Measurements from ENCODE around the gene DOCK8.

DOCK8 gene

DNA sequence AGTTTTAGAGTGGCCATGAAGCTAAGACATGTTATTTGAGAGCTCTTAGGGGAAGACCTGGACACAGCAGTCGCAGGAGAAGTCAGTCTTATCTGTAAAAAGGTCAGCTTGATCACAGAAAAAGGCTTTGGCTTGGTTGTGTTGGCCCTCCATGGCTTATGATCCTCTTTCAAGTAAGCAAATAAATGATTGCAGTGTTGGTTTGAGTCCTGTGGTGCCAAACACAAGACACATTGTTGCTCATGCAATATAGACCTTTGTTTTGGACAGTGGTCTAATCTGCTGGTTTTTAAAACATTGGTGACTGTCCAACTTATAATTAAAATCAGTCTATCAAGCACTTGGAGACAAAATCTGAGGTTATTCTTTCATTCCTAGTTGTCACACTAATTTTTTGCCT lies 54.0 kb downstream of the DOCK8 start:
- peak; percentile 1 for DNase-seq (ENCODE audit: low spot score)

DNA sequence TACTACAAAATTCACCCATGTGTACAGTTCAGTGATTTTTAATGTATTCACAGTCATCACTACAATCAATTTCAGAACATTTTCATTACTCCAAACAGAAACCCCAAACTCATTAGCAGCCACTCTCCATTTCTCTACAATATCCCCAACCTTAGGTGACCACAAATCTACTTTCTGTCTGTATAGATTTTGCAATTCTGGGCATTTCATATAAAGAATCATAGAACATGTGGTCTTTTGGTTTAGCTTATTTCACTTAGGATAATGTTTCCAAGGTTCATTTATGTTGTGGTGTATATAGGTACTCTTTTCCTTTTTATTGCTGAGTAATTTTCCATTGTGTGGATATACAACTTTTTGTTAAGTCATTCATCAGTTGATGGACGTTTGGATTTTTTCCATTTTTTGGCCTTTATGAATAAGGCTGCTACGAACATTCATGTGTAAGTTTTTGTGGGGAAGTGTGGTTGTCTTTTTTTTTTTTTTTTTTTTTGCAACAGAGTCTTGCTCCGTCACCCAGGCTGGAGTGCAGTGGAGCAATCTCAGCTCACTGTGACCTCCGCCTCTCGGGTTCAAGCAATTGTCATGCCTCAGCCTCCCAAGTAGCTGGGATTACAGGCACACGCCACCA lies 54.5 kb downstream of the DOCK8 start:
- DNase-seq (ENCODE audit: low spot score), result no peak

DNA sequence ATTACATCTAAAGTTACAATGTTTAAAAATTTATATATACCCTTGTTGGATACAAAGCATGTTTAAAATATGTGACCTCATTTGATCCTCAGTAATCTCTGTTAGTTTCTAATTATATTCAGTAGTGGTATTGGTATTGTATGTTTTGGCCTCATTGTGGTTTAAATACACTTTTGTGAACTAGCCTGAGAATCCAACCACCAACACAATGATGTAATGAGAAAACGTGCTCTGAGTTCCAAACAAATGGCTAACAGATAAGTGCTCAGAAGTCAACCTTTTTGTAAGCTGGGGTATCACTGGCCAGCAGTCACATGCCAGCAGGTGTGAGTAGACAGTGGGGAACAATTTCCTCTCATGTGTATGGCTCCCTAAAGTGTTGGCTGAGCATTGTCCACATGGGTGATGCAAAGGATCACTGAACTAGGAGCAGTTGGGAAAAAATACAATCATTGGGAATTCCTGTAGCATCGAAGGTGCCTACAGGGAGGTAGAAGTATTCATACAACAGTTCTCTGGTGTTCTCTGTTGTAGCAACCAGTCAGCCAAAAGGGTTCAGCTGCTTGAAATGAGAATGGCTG lies 56.1 kb downstream of the DOCK8 start:
- DNase-seq (ENCODE audit: low spot score), result no peak

DNA sequence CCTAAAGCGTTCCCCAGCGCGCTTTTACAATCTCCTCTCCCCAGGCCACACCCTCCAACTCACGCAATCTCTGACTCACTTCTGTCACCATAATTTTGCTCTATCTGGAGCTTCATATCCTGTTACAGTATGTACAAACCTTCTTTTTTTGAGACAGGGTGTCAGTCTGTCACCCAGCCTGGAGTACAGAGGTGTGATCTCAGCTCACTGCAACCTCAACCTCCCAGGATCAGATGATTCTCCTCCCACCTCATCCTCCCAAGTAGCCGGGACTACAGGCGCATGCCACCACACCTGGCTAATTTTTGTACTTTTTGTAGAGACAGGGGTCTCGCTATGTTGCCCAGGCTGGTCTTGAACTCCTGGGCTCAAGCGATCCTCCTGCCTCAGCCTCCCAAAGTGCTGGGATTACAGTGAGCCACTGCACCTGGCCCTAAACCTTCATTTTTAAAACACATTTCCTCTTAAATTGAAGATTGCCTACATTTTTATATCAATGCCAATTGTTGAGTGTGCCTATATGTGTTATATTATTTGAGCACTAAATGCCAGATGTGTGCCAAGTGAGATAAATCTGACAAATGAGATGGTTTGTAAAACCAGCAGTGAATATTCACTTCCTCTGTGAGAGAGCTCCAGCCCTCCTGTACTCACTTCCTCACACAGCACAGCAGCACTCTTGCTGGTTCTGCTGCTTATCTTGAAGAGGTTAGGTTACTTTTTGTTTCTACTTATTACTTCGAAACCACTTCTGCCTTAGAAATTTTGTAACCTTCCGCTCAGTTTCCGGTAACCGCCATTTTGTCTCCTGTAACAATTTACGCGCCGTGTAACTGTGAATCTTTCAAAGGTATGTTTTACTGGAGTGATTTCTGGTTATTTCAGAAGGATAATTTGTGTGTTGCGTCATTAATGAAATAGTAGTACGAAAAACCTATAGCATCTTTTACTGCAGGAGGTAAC lies 57.9 kb downstream of the DOCK8 start:
- DNase-seq (ENCODE audit: low spot score), result no peak

DNA sequence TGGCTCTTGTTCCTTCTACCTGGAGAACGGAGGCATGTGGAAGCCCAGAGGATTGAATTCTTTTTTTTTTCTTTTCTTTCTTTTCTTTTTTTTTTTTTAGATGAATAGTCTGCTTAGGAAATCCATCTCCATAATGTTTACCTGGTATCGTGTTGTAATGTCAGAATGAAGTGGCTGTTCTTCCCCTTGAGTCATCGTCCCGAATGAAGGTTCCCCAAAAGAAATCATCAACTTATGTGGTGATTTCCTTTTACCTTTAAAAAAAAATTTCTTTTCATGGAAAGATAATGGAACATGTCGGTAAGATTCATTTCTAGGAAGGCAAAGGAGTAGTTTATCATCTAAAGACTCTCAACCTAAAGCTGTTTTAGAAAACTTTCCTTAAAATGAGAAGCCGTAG lies 59.7 kb downstream of the DOCK8 start:
- DNase-seq (ENCODE audit: low spot score), result no peak

DNA sequence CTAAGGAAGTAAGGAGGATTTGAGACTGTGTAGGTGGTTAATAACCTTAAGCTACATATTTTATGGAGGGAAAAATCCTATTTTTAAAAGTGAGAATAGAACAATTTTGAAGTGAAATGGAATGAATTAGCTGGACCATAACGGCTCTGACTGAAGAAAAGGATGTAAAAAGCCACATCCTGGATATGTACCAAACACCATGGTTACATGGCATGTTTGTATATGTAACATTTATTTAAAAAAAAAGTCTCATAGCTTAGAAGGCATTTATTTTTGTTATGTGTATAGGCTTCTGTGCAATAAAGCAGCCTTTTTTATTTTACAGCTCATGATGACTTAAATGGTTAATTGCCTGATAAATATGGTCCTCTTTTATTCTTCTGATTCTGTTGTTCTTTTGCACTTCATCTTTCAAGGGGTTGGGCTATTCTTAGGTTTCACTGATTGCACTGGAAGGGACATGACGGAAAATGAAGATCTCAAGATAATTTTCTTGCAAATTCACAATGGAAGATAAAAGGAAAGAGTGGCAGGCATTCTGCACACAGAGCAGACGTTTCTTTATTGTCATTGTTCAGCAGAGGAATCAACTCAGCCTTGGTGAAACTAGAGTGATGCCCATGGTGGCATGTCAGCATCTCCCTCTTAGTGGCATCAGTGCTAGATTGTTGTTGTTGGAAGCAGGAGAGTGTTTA lies 63.1 kb downstream of the DOCK8 start:
- no peak for DNase-seq (ENCODE audit: low spot score)

DNA sequence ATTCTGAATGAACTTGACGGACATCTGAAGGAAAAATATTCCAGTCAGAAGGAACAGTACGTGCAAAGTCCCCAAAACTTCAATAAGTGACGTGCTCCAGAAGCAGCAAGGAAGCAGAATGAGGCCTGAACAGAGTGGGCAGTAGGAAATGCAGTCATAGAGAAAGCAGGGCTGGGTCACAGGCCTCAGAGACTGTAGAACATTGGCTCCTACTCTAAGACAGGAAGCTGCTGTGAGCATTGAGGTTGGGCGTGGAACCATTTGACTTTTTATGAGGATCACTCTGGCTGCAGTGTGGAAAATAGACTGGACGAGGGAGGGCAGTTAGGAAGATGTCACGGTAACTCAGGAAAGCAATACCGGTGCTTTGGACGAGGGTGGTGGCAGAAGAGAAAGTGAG lies 64.0 kb downstream of the DOCK8 start:
- no peak for DNase-seq (ENCODE audit: low spot score)

DNA sequence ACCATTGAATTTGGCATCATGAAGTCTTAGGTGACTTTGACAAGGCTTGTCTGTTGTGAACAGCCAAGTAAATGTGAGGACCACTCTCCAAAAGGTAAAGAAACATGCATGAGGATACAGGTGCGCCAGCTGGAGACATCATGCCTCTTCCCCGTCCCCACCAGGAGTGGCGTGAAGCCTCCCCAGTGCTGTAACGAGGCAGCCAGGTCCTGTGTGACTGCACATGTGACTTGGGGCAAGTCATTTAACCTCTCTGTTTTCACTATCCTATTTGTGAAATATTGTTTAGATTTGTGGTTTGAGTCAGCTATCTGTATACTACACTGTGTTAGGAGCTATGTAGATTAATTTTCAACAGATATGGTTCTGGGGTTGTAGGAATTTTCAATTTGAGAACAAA lies 65.0 kb downstream of the DOCK8 start:
- no peak for DNase-seq (ENCODE audit: low spot score)

DNA sequence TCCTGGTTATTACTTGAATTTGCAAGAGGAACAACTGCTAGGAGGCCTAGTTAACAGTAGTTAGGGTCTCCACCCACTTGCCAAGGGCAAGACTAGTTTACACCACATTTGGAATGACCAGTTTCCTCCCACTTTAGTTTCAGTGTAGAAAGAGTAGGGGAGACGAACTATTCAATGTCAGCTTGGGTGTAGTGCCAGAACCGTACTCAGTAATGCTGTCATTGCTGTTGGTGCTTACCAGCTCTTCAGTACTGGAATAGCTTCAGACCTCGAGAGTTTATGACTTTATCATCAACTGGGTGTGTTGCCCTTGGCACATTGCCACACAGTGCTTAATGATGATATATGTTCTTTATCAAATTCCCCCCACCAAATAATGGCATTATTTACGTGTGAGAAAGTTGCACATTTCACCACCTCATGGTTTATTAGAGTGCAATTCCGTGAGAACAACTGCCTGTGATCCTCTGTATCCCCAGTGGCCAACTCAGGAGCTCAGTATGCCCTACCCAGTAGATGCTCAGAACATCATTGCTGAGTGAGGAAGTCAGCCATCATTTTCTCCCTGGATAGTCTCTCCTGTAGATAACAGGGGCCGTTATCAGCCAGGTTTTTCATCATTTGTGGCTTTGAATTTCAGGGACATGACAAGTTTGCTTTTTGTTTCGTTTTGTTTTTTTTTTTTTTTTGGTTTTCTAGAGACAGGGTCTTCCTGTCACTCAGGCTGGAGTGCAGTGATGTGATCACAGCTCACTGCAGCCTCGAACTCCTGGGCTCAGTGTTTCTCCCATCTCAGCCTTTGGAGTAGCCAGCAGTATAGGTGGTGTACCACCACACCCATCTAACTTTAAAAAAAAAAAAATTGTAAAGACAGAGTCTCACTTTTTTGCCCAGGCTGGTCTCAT lies 67.3 kb downstream of the DOCK8 start:
- no peak for DNase-seq (ENCODE audit: low spot score)

DNA sequence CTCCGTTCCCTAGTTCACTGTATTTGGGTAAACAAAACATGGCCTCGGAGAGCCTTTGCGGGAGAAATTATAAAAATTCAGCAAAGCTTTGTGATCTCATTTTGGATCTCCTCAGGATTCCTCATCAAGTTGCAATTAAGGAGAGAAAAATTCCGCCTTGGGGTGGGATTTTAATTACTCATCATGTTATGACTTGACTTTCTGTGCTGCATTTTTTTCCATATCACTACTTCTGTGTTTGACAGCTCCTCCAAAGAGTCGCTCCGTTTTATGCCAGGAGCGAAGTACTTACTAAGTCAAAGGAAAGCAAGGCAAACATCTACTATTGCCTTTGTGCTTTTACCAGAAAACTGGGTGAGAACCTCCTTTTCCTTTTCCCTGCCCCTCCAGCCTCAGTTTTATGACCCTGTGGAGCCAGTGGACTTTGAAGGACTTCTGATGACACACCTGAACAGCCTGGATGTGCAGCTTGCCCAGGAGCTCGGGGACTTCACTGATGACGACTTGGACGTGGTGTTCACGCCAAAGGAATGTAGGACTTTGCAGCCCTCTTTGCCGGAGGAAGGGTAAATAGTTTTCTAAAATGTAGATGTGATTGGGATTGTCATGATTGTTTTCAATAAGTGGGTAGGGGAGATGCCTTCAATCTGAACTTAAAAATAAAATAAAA lies 71.5 kb downstream of the DOCK8 start:
- no peak for DNase-seq (ENCODE audit: low spot score)

DNA sequence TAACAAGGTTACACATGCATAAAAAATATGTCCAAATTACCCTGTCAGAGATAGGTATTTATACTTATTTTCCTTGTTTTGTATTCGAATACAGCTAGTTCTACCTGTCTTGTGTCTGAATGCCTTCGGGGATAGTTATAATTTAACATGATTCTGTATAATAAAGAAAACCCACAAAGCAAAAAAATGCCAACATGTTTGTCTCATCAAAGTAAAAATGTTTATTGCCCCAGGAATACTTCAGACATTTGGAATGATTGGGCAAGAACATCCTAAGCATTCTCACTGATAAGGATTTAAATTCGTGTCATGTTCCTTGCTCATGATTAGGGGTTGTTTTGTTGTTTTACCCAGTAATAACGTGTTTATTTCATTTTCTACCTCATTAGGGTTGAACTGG lies 74.5 kb downstream of the DOCK8 start:
- no peak for DNase-seq (ENCODE audit: low spot score)

DNA sequence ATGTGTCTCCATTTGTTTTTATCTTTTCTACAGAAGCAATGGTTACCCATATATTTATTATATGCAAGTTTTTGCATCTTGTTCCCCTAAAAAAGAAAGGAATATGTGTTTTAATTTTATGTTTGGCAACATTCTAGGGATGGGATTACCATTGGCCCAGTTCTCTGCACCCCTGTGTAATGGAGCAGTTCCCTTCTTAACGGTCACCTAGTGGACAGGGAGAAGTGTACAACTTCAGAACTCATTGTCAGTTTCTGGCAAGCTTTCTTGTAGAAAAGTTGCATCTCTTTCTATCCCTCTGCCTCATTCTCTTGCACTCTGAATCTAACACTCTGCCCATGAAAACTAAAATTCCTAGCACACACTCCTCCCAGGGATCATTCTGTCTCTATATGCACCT lies 78.2 kb downstream of the DOCK8 start:
- DNase-seq (ENCODE audit: low spot score), result no peak

DNA sequence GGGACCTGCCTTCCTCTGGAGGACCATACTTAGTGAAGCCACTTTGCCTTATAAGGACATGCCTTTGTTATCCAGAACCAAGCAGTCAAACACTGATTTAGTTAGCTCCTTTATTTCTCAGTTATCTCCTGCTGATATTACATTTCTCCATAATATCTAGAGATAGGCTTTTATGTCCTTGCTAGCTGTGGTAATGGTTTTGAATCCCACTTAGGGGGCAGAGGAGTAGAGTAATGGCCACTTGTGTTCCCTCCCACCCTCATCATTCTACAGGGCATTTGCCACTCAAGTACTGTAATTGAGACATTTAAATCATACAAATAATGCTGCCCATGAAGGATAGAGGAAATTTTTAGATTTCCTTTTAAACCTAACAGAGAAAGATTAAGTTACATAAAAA lies 80.9 kb downstream of the DOCK8 start:
- no peak for DNase-seq (ENCODE audit: low spot score)

DNA sequence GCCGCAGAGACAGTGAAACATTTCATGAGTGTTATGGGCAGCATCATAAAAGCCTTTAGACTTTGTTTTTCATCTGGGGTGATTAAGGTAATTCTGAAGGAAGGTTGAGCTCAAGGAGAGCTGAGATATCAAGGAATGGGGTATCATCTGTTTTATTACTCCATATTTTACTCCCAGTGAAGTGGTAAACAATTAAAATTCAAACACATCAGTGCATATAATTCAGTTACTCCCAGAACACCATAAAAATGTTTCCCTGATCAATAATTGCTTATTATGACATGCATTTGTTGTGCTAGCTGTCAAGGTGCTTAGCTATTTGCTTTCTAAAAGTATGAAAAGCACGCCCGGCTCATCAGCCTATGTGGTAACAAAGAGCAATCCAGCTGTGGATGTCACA lies 81.7 kb downstream of the DOCK8 start:
- DNase-seq (ENCODE audit: low spot score), result no peak

DNA sequence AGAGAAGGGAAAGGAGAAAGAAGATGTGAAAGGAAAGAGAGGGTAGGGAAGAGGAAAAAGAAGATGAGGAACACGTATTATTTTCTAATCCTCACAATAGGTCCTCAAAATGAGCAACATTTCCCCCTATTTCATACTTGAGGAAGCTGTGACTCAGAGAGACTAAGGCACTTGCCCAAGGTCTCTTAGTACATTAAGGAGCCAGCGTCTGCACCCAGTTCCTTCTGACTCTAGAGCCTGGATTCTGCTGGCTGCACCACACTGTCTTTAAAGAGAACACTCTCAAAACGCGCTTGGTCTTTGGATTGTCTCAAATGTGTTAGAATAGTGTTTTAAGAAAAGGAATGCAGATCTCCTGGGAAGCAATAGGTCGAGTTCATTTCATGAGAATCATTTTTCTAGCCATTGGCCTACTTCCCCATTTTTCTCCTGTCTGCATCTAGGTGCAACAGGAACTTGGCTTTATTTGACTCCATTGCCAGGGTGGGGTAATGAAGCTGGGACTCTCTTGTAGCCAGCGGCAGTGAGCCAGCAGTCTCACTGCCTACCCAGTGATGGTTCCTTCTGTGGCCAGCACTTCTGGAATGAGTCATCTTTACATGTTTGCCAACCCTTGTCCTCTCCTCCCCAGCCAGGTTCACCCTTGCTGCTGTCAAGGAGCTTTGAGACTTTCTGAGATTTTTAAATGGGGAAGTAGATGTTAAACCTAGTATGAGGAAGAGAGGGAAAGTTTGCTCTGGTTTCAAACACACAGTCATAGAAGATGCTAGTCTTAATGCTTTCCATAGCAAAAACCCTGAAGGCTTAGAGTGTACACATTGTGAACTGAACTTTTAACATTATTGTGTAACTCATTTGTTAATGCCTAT lies 82.7 kb downstream of the DOCK8 start:
- DNase-seq (ENCODE audit: low spot score), result peak; percentile 10

DNA sequence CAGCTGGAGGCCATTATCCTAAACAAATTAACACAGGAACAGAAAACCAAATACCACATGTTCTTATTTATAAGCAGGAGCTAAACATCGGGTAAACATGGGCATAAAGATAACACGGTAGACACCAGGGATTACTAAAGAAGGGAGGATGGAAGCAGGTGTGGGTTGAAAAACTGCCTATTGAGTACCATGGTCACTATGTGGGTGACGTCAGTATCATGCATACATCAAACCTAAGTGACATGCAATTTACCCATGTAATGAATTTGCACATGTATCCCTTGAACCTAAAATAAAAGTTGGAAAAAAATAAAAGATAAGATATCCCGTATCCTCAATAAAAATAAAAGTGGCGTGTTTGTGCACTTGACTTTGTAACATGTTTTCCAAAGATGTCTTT lies 88.8 kb downstream of the DOCK8 start:
- DNase-seq (ENCODE audit: low spot score), result no peak

DNA sequence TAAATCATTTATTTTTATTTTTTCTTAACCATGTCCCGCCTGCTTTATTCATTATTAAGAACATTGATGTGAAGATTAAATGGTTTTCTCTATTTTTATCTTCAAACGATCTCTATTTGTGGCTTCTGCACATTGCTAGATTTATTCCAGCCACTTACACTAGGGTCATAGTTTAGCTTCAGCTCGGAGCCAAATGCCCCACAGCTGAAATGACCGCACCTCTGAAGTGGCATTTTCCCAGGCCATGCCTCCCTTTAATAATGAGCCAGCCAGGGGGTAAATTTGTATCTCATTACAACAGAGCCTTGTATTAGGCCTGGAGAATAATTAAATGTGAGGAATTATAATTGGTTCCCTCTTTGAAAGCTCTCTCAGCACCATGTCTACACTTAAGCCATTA lies 89.4 kb downstream of the DOCK8 start:
- DNase-seq (ENCODE audit: low spot score), result peak; percentile 14

DNA sequence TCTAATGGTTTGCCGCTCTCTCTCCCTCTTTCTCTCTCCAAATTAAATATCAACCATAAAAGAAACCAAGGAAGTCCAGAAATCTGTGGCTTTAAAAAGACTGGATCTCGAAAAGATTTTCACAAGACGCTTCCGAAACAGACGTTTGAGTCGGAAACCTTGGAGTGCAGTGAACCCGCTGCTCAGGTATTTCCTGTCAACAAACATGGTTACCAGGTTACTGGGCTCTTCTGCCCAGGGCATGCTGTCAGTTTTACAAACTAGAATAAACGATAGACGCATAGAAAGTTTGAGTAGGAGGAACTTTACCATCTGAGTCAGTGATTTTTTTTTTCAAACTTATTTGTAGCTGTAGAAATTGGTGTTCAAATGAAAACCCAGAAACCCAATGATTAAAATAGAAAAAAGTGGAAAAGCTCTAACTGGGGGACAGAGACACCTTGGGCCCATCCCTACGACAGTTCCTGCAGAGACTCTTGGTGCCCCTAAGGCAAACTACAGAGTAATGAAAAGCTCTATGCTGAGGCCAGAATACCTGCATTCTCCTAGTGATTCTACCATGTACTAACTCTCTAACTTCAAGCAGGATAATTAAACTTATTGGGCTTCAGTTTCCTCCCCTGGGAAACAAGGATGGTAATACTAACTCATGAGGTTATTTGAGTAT lies 90.0 kb downstream of the DOCK8 start:
- peak; percentile 14 for DNase-seq (ENCODE audit: low spot score)

DNA sequence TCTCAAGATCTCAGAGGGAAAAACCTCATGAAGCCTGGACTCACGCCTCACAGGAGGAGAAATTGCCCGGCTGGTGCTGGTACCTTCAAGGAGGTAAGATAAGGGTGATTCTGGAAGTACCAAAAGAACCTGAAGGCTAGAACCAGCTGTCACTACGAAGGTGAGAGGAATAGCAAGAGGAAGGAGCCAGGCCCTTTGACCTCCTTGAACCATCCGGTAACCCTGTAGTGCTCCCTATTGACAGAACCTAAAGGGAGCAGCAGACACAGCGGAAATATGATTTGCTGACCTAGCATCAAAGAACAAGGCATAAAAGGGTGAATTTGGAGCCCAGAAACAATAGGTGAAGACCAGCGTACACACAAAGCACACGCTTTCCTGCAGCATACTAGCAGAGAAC lies 92.2 kb downstream of the DOCK8 start:
- no peak for DNase-seq (ENCODE audit: low spot score)

Data from COLO829 (cell line).